HG03432 (cell line): ENCODE data around the gene HEXD.
"Not testable (repeated sequence)": the region's sequence is repeated elsewhere in the genome, so short reads cannot be mapped to it uniquely, and the experiment has no call there.

ENCODE experiments used
- ATAC-seq: cut with Tn5 transposase; IDR thresholded peaks from one replicate; pipeline ENCODE4 v1.9.1; 2021; ENCODE audit warnings: mild to moderate bottlenecking, moderate library complexity; ENCODE audit not compliant: unreplicated experiment

The HEXD gene

GRCh38 chr17:82382220-82382932 is 35.8 kb upstream of the HEXD start:
- ATAC-seq, result not testable (repeated sequence)

- no peak for ATAC-seq
Measured at GRCh38 chr17:82382933-82383255, 35.3 kb upstream of the HEXD start.

GRCh38 chr17:82383411-82383810 is 34.7 kb upstream of the HEXD start:
- ATAC-seq, result no peak

GRCh38 chr17:82384051-82384729 is 34.0 kb upstream of the HEXD start:
- no peak for ATAC-seq

GRCh38 chr17:82384730-82385481 is 33.2 kb upstream of the HEXD start:
- ATAC-seq, result no peak

GRCh38 chr17:82385559-82386254 is 32.4 kb upstream of the HEXD start:
- ATAC-seq, result no peak

- ATAC-seq, result no peak
Measured at GRCh38 chr17:82386255-82386831, 31.8 kb upstream of the HEXD start.

- no peak for ATAC-seq
Measured at GRCh38 chr17:82386881-82387704, 31.1 kb upstream of the HEXD start.

- ATAC-seq, result no peak
Measured at GRCh38 chr17:82387705-82388106, 30.4 kb upstream of the HEXD start.

GRCh38 chr17:82388223-82388921 is 29.8 kb upstream of the HEXD start:
- no peak for ATAC-seq

GRCh38 chr17:82388922-82389283 is 29.2 kb upstream of the HEXD start:
- ATAC-seq, result no peak

- no peak for ATAC-seq
Measured at GRCh38 chr17:82389379-82389778, 28.8 kb upstream of the HEXD start.

DNA sequence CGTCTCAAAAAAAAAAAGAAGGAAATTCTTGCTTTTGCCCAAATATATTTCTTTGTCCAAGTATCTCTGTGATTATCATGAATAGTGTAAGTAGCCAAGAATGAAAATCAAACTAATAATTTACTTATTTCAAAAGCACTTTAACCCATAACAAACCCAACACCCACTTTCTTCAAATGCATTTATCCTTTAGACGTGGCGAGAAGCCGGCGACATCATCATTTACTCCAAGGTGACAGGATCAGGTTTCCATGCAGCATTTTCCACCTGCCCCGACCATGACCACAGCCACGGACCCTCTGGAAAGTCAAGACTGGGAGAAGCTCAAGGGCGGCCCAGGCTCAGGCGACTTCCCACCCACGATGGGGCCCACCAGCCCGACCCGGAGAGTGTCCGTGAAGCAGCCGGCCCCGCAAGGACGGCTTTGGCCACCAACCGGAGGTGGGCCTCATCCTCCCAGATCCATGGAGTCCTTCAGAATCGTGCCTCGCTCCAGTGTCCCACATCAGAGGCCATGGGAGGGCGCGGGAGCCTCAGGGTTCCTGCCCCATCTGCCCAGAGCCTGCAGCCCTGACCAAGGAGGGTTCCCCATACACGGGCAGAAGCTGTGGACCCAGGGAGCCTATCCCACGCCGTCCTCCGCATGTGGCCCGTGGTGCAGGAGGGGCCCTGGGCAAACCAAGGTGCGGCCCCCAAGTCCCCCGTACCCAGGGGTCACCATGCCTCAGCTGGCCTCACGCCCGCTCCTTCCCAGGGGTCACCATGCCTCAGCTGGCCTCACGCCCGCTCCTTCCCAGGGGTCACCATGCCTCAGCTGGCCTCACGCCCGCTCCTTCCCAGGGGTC is 27.9 kb upstream of the HEXD start:
- ATAC-seq, result no peak

- ATAC-seq, result no peak
Measured at GRCh38 chr17:82390860-82391435, 27.2 kb upstream of the HEXD start.

DNA sequence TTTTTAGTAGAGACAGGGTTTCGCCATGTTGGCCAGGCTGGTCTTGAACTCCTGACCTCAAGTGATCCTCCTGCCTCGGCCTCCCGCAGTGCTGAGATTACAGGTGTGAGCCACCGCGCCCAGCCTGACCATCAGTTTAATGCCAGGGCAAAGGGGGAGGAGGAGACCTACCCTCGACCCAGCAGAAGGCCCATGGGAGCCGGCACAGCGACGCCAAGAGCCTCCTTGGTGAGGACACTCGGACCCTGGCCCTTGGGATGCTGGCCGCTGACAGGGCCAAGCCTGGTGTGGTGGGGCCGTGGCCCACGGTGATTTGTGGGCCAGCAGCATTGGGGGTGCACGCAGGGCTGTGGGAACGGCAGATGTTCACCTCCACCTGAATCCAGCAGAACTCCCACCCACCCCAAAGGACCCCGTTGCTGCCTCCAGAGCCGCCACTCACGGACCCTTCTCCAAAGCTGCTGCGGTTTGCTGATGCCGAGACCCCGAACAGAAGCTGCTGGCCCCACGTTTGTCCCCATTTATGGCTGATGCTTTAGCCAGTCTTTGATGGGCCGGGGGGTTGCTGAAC is 26.6 kb upstream of the HEXD start:
- ATAC-seq, result no peak

- no peak for ATAC-seq
Measured at GRCh38 chr17:82392209-82392920, 25.8 kb upstream of the HEXD start.

DNA sequence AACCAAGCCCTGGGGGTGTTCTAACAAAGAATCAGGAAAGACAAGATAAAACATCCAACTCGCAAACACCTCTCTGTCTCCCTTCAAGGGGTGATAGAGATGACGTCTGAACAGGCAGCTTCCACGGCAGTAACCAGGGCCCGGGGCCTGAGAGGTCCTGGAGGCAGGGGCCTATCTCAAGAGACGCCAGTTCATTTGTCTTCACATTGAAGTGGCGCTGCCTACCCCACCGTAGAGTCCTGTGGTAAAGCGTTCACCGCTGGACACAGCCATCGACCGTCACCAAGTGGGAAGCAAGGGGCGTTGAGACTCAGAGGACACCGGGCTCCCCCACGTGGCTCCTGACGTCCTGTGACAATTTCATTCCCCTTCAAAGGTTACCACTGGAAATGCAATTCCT is 25.2 kb upstream of the HEXD start:
- no peak for ATAC-seq
